ENCODE results near the gene DGKE. TPM values are rescaled to one million over a fixed set of nuclear protein-coding genes. Genes with fewer than 3 reads are reported as not detected.

Gene DGKE
- total RNA-seq, 1 donor: 8.9 TPM

DNA sequence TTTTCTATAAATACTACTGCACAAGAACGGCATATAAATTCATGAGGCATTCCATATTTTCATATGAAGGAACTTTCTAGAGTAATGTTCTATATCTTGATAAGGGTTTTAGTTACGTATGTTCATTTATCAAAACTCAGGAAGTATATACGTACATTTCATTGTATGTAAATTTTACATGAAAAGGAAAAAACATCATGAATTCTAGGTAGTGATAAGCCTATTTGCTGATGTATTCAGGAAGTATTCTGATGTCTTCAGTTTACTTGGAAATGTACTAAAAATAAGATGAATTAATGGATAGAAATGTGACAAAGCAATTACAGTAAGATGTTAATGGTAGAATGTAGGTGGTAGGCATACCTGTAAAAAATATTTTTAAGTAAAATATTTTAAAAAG, 4.7 kb downstream of the DGKE start:
- DNase-seq (ENCODE audit: low read depth in 2 of 3, low spot score in 2 of 3): no peak

DNA sequence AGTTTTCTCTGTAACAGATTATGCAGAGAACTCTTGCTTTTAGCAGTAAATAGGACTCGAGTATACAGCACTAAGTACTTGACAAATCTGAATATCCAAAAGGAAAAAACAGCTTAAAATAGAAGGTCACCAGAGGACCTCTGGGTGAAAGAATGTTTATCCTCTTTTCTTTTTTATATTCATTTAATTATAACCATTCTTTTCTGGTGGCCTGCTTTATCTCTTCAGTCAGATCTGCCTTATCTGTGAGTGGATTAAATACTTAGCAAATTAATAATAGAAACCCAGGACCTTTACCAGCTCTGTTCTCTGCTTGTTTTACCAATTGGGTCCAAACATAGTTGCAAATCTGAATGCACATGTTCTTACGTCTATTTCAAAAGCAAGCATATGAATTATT, 8.6 kb downstream of the DGKE start:
- no peak for DNase-seq (ENCODE audit: low read depth in 2 of 3, low spot score in 2 of 3)

GRCh38 chr17:56845934-56846333, 12.0 kb downstream of the DGKE start:
- DNase-seq (ENCODE audit: low read depth in 2 of 3, low spot score in 2 of 3): no peak

GRCh38 chr17:56847106-56847505, 13.2 kb downstream of the DGKE start:
- DNase-seq (ENCODE audit: low read depth in 2 of 3, low spot score in 2 of 3): no peak

- DNase-seq (ENCODE audit: low read depth in 2 of 3, low spot score in 2 of 3): no peak
Observed at GRCh38 chr17:56849131-56849530, 15.2 kb downstream of the DGKE start.

GRCh38 chr17:56850591-56850990, 16.6 kb downstream of the DGKE start:
- DNase-seq (ENCODE audit: low read depth in 2 of 3, low spot score in 2 of 3): no peak

GRCh38 chr17:56851008-56851407, 17.1 kb downstream of the DGKE start:
- no peak for DNase-seq (ENCODE audit: low read depth in 2 of 3, low spot score in 2 of 3)

- DNase-seq (ENCODE audit: low read depth in 2 of 3, low spot score in 2 of 3): no peak
Observed at GRCh38 chr17:56861899-56862298, 27.9 kb downstream of the DGKE start.

GRCh38 chr17:56863974-56864373, 30.0 kb downstream of the DGKE start:
- no peak for DNase-seq (ENCODE audit: low read depth in 2 of 3, low spot score in 2 of 3)

GRCh38 chr17:56866076-56866475, 32.1 kb downstream of the DGKE start:
- DNase-seq (ENCODE audit: low read depth in 2 of 3, low spot score in 2 of 3): no peak

DNA sequence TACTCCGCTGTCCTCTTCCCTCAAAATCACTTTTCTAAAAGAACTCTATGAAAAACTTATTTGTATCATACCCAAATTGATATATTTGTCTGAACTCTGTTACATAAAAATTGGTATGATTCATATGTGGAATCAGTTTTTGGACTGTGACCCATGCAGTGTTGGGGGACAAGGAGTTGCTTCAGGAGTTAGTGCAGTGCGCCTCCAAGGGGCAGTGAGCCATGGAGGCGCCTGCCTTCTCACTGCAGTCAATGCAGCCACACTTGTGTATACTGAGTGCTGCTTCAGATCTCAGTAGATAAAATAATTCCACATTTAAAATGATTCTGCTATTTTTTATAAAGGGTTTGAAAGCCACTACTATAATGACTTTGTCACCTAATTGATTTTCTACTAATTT, 32.5 kb downstream of the DGKE start:
- peak in 2 of 3 donors; percentile 14 to 34 for DNase-seq (ENCODE audit: low read depth in 2 of 3, low spot score in 2 of 3)

- no peak for DNase-seq (ENCODE audit: low read depth in 2 of 3, low spot score in 2 of 3)
Observed at GRCh38 chr17:56867948-56868376, 34.0 kb downstream of the DGKE start.

- DNase-seq (ENCODE audit: low read depth in 2 of 3, low spot score in 2 of 3): no peak
Observed at GRCh38 chr17:56868716-56869115, 34.8 kb downstream of the DGKE start.

DNA sequence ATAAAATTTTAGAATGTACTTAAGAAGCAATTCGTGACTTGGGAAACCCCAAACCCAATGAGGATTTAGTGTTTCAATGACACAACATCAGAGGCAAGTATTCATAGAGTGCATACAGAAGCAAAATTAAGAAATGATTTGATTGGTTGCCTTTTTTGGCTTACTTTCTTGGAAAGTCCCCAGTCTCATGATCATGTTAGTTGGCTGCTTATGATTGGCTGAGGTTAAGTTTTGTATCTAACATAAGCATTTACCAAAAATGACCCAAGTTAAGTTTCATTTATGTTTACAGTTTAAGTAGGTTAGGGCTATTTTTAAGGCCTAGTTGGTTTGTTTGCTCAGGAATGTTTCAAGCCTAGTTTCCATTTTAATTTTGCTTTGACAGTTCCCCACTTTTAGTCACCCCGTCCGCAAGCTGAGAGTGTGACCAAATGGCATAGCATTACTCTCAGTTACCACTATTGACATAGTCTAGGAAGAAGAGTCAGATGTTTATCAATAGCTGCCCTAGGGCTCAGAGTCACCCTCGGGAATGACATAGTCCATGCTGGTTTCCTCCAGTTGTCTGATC, 36.2 kb downstream of the DGKE start:
- DNase-seq (ENCODE audit: low read depth in 2 of 3, low spot score in 2 of 3): no peak

- no peak for DNase-seq (ENCODE audit: low read depth in 2 of 3, low spot score in 2 of 3)
Observed at GRCh38 chr17:56876766-56877179, 42.8 kb downstream of the DGKE start.

- DNase-seq (ENCODE audit: low read depth in 2 of 3, low spot score in 2 of 3): no peak
Observed at GRCh38 chr17:56879280-56879679, 45.3 kb downstream of the DGKE start.

- DNase-seq (ENCODE audit: low read depth in 2 of 3, low spot score in 2 of 3): no peak
Observed at GRCh38 chr17:56880133-56880532, 46.2 kb downstream of the DGKE start.

DNA sequence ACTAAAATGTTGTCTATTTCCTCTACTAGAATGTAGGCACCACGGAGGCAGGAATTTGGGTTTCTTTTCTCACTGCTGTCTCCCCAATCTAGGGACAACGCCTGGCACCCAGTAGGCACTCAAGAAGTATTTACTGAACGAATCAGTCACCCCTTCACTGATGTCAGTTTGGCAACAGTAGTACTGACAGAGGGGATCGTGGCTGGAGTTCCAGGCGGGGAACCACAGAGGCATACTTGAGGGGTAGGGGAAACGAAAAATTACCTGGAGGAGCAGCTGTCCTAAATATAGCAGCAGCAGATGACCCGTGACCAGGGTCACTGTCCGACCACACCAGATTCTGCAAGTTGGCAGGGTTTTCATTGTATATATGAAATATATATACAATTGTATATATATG, 46.6 kb downstream of the DGKE start:
- DNase-seq (ENCODE audit: low read depth in 2 of 3, low spot score in 2 of 3): no peak

- DNase-seq (ENCODE audit: low read depth in 2 of 3, low spot score in 2 of 3): no peak
Observed at GRCh38 chr17:56881685-56882295, 47.8 kb downstream of the DGKE start.

- DNase-seq (ENCODE audit: low read depth in 2 of 3, low spot score in 2 of 3): no peak
Observed at GRCh38 chr17:56883616-56884015, 49.7 kb downstream of the DGKE start.

- DNase-seq (ENCODE audit: low read depth in 2 of 3, low spot score in 2 of 3): no peak
Observed at GRCh38 chr17:56884483-56885311, 50.7 kb downstream of the DGKE start.

DNA sequence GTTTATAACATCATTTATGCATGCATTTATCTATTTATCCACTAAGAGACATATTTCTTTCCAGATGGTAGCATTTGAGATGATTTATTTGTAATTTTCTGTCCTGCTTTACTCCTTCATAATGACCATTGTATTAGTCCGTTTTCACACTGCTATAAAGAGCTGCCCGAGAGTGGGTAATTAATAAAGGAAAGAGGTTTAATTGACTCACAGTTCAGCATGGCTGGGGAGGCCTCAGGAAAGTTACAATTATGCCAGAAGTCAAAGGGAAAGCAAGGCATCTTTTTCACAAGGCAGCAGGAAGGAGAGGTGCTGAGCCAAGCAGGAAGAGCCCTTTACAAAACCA, 51.3 kb downstream of the DGKE start:
- DNase-seq (ENCODE audit: low read depth in 2 of 3, low spot score in 2 of 3): no peak
